Measurements from ENCODE around the gene AADACL4. TPM values are rescaled to one million over a fixed set of nuclear protein-coding genes. Genes with fewer than 3 reads are reported as not detected.
"Not testable (repeated sequence)": the region's sequence is repeated elsewhere in the genome, so short reads cannot be mapped to it uniquely, and the experiment has no call there.

AADACL4 gene
- total RNA-seq, 1 donor from 2014 or later: not detected

DNA sequence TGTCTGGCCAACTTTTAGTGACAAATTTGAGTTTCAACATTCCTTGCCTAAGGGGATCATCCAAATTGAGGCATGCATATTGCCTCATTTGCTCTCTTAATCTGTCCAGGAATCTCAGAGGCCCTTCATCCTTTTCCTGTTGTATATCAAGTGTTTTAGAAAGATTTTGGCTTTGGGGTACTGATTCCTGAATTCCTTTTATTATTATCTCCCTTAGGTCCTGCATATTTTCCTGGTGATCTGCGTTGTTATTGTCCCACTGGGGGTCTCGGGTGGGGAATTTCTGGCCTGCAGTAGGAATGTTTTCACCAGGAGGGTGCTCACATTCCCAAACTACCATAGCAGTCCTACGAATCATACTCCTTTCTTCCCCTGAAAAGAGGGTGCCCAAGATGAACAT lies 67.7 kb downstream of the AADACL4 start:
- Histone ChIP-seq H3K9ac (ENCODE audit: low read length) (no peak overlapping the region), H3K36me3 (ENCODE audit: insufficient read depth, low read length) (no peaks in the 10 kb centered on the region), H3K4me3 (ENCODE audit: insufficient read depth, low read depth, low read length) (no peak overlapping the region), H3K9me3 (ENCODE audit: insufficient read depth, low read depth, low read length) (no peaks in the 10 kb centered on the region), H3K27ac (ENCODE audit: low read depth, low read length) (no peak overlapping the region), H4K20me1 (ENCODE audit: insufficient read depth, low read length) (no peaks in the 10 kb centered on the region), H3K4me2 (ENCODE audit: low read length) (no peak overlapping the region), H3K27me3 (ENCODE audit: insufficient read depth, low read length) (no peaks in the 10 kb centered on the region), H3K79me2 (ENCODE audit: insufficient read depth, low read length) (no peaks in the 10 kb centered on the region), H3K4me1 (ENCODE audit: insufficient read depth, low read length) (no peaks in the 10 kb centered on the region), H2AFZ (ENCODE audit: low read depth, low read length) (no peak overlapping the region)
- Mint-ChIP-seq H3K4me3 (ENCODE audit: unreplicated experiment) (no peak overlapping the region), H3K27ac (ENCODE audit: unreplicated experiment) (no peak overlapping the region), H3K9me3 (ENCODE audit: unreplicated experiment) (no peaks in the 10 kb centered on the region), H3K36me3 (ENCODE audit: low read depth, unreplicated experiment) (no peaks in the 10 kb centered on the region), H3K4me1 (ENCODE audit: low read depth, unreplicated experiment) (peaks cover 16% of the 10 kb centered on the region), H3K27me3 (ENCODE audit: low read depth, unreplicated experiment) (no peaks in the 10 kb centered on the region)
- FAIRE-seq: no peak
- no peak for DNase-seq (ENCODE audit: low read depth)
- TF ChIP-seq, protein P1, sequence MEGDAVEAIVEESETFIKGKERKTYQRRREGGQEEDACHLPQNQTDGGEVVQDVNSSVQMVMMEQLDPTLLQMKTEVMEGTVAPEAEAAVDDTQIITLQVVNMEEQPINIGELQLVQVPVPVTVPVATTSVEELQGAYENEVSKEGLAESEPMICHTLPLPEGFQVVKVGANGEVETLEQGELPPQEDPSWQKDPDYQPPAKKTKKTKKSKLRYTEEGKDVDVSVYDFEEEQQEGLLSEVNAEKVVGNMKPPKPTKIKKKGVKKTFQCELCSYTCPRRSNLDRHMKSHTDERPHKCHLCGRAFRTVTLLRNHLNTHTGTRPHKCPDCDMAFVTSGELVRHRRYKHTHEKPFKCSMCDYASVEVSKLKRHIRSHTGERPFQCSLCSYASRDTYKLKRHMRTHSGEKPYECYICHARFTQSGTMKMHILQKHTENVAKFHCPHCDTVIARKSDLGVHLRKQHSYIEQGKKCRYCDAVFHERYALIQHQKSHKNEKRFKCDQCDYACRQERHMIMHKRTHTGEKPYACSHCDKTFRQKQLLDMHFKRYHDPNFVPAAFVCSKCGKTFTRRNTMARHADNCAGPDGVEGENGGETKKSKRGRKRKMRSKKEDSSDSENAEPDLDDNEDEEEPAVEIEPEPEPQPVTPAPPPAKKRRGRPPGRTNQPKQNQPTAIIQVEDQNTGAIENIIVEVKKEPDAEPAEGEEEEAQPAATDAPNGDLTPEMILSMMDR (IDR thresholded peaks at IDR 0.05; ENCODE audit: insufficient read depth, low read depth, low read length): no peak

DNA sequence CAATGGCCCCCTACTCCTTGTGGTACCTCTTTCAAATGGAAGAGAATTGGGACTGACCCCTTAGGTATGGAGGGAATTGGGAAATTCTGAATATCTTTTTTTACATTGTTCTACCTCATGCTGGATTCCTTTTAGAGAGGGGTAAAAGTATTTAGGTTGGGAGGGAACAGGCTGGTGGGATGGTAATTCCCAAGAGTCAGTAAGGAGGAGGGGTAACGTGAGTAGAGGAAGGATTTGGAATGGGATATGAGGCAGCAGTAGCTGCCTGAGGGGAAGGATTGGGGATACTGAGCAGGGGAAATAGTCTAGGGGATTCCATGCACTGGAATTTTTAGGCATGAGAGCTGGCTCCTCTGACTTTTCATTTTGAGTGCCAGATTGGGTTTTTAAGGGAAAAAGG lies 68.2 kb downstream of the AADACL4 start:
- Mint-ChIP-seq H3K27ac (ENCODE audit: unreplicated experiment) (no peak overlapping the region), H3K4me3 (ENCODE audit: unreplicated experiment) (no peak overlapping the region), H3K4me1 (ENCODE audit: low read depth, unreplicated experiment) (peaks cover 16% of the 10 kb centered on the region), H3K36me3 (ENCODE audit: low read depth, unreplicated experiment) (no peaks in the 10 kb centered on the region), H3K27me3 (ENCODE audit: low read depth, unreplicated experiment) (no peaks in the 10 kb centered on the region), H3K9me3 (ENCODE audit: unreplicated experiment) (no peaks in the 10 kb centered on the region)
- FAIRE-seq: no peak
- no peaks in the 10 kb centered on the region for H3K4me1 ChIP-seq (ENCODE audit: insufficient read depth, low read length)
- H3K79me2 ChIP-seq (ENCODE audit: insufficient read depth, low read length): no peaks in the 10 kb centered on the region
- no peak overlapping the region for H3K9ac ChIP-seq (ENCODE audit: low read length)
- no peak for DNase-seq (ENCODE audit: low read depth)
- TF ChIP-seq EZH2 (IDR thresholded peaks at IDR 0.05; ENCODE audit: insufficient read depth, low read length): no peak
- TF ChIP-seq, protein P1 (IDR thresholded peaks at IDR 0.05; ENCODE audit: insufficient read depth, low read depth, low read length): no peak
- no peak overlapping the region for H3K4me3 ChIP-seq (ENCODE audit: insufficient read depth, low read depth, low read length)
- H2AFZ ChIP-seq (ENCODE audit: low read depth, low read length): no peak overlapping the region
- H3K27me3 ChIP-seq (ENCODE audit: insufficient read depth, low read length): no peaks in the 10 kb centered on the region
- no peak overlapping the region for H3K4me2 ChIP-seq (ENCODE audit: low read length)
- no peak overlapping the region for H3K27ac ChIP-seq (ENCODE audit: low read depth, low read length)
- no peaks in the 10 kb centered on the region for H3K36me3 ChIP-seq (ENCODE audit: insufficient read depth, low read length)
- no peaks in the 10 kb centered on the region for H3K9me3 ChIP-seq (ENCODE audit: insufficient read depth, low read depth, low read length)
- no peaks in the 10 kb centered on the region for H4K20me1 ChIP-seq (ENCODE audit: insufficient read depth, low read length)

DNA sequence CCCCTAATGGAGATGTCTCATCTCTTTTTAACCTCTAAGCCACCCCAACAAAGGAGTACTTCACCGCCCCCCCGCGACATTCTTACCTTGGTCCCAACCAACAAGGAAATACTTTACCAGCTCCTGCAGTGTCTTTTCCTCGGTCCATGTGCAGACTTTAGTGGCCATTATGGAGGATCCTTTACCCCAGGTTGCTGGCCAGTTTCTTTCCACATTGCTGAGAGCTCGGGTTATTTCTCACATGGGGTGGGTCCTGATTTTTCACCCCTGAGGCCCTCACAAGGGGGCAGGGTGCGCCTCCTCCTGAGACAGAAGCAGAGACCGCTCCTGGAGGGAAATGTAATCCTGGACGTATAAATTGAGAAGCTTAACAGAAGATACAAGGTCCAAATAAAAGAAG lies 69.0 kb downstream of the AADACL4 start:
- Histone ChIP-seq H3K9me3 (ENCODE audit: insufficient read depth, low read depth, low read length) (no peaks in the 10 kb centered on the region), H3K79me2 (ENCODE audit: insufficient read depth, low read length) (no peaks in the 10 kb centered on the region), H3K27ac (ENCODE audit: low read depth, low read length) (no peak overlapping the region), H2AFZ (ENCODE audit: low read depth, low read length) (no peak overlapping the region), H4K20me1 (ENCODE audit: insufficient read depth, low read length) (no peaks in the 10 kb centered on the region), H3K36me3 (ENCODE audit: insufficient read depth, low read length) (no peaks in the 10 kb centered on the region), H3K9ac (ENCODE audit: low read length) (no peak overlapping the region), H3K4me2 (ENCODE audit: low read length) (no peak overlapping the region), H3K27me3 (ENCODE audit: insufficient read depth, low read length) (no peaks in the 10 kb centered on the region), H3K4me1 (ENCODE audit: insufficient read depth, low read length) (no peaks in the 10 kb centered on the region), H3K4me3 (ENCODE audit: insufficient read depth, low read depth, low read length) (no peak overlapping the region)
- FAIRE-seq: no peak
- no peak for TF ChIP-seq EZH2 (IDR thresholded peaks at IDR 0.05; ENCODE audit: insufficient read depth, low read length)
- TF ChIP-seq, protein P1 (IDR thresholded peaks at IDR 0.05; ENCODE audit: insufficient read depth, low read depth, low read length): no peak
- no peak overlapping the region for H3K4me3 Mint-ChIP-seq (ENCODE audit: unreplicated experiment)
- peaks cover 16% of the 10 kb centered on the region for H3K4me1 Mint-ChIP-seq (ENCODE audit: low read depth, unreplicated experiment)
- no peaks in the 10 kb centered on the region for H3K27me3 Mint-ChIP-seq (ENCODE audit: low read depth, unreplicated experiment)
- H3K27ac Mint-ChIP-seq (ENCODE audit: unreplicated experiment): no peak overlapping the region
- H3K36me3 Mint-ChIP-seq (ENCODE audit: low read depth, unreplicated experiment): no peaks in the 10 kb centered on the region
- DNase-seq (ENCODE audit: low read depth): no peak
- no peaks in the 10 kb centered on the region for H3K9me3 Mint-ChIP-seq (ENCODE audit: unreplicated experiment)

- not testable (repeated sequence) for H3K27me3 ChIP-seq (ENCODE audit: insufficient read depth, low read length); H3K27me3 Mint-ChIP-seq (ENCODE audit: low read depth, unreplicated experiment)
These were observed 69.8 kb downstream of the AADACL4 start for GRCh38 chr1:12713651-12714050.

More at GRCh38 chr1:12713651-12714050, 69.8 kb downstream of the AADACL4 start:
- peaks cover 16% of the 10 kb centered on the region for H3K4me1 Mint-ChIP-seq (ENCODE audit: low read depth, unreplicated experiment)
- H3K27ac Mint-ChIP-seq (ENCODE audit: unreplicated experiment); H3K9me3 ChIP-seq (ENCODE audit: insufficient read depth, low read depth, low read length); FAIRE-seq; H3K36me3 Mint-ChIP-seq (ENCODE audit: low read depth, unreplicated experiment); H3K79me2 ChIP-seq (ENCODE audit: insufficient read depth, low read length); H3K9me3 Mint-ChIP-seq (ENCODE audit: unreplicated experiment); H2AFZ ChIP-seq (ENCODE audit: low read depth, low read length); H4K20me1 ChIP-seq (ENCODE audit: insufficient read depth, low read length); H3K4me2 ChIP-seq (ENCODE audit: low read length); H3K36me3 ChIP-seq (ENCODE audit: insufficient read depth, low read length); H3K27ac ChIP-seq (ENCODE audit: low read depth, low read length); H3K4me1 ChIP-seq (ENCODE audit: insufficient read depth, low read length); H3K4me3 Mint-ChIP-seq (ENCODE audit: unreplicated experiment); H3K4me3 ChIP-seq (ENCODE audit: insufficient read depth, low read depth, low read length); DNase-seq (ENCODE audit: low read depth); H3K9ac ChIP-seq (ENCODE audit: low read length): not testable (repeated sequence)
